ENCODE data around the gene ASPHD2.

GRCh38 chr22:26462051-26462450, 33.0 kb downstream of the ASPHD2 start:
- TF ChIP-seq ZNF777 (tag by site-specific recombination; IDR thresholded peaks at IDR 0.05; ENCODE audit: borderline replicate concordance) (no peak), GLIS1 (tag by site-specific recombination; IDR thresholded peaks at IDR 0.05) (no peak), ZBTB11 (tag by site-specific recombination; conservative IDR thresholded peaks at IDR 0.05; ENCODE audit: low read depth) (no peak)

Measured in HEK293 (cell line).